Prostate gland (tissue), 2 donors: ENCODE measurements around the gene GNAZ. TPM values are rescaled to one million over a fixed set of nuclear protein-coding genes. Genes with fewer than 3 reads are reported as not detected.

ENCODE experiments used
- DNase-seq: peaks from one replicate; pipeline ENCODE4 v3.0.0-alpha.2; 2019; ENCODE audit warnings: low spot score
- H3K27ac ChIP-seq, 2 donors: fragments of 200-600 bp; sonication (generic); 2 replicates each; pipeline ENCODE4 v1.5.1; 2017 to 2019
- H3K27me3 ChIP-seq: fragments of 200-600 bp; sonication (generic); replicated peaks from 2 replicates; pipeline ENCODE4 v1.5.1; 2019; ENCODE audit not compliant: insufficient read depth
- H3K36me3 ChIP-seq, 2 donors: fragments of 200-600 bp; sonication (generic); 1 replicate in 1 of 2; 2 replicates in 1 of 2; pipeline versions ENCODE4 v1.5.1 to v1.8.1; 2017 to 2019
- H3K4me1 ChIP-seq: fragments of 200-600 bp; sonication (generic); replicated peaks from 2 replicates; pipeline ENCODE4 v1.5.1; 2019
- H3K4me3 ChIP-seq, 2 donors: fragments of 200-600 bp; sonication (generic); 2 replicates each; pipeline ENCODE4 v1.5.1; 2017 to 2019
- H3K9me3 ChIP-seq: fragments of 200-600 bp; sonication (generic); 2 replicates; pipeline ENCODE4 v1.5.1; 2017
- POLR2A ChIP-seq: fragments of 450-650 bp; IDR thresholded peaks from one replicate; pipeline ENCODE4 v1.6.1; 2016; ENCODE audit warnings: antibody characterized with exemption, mild to moderate bottlenecking
- POLR2AphosphoS5 ChIP-seq: sonication (generic); formaldehyde crosslinking; IDR thresholded peaks from one replicate; pipeline ENCODE4 v1.6.1; 2017; ENCODE audit warnings: antibody characterized with exemption
- WGBS: methylation state at CpG from one replicate; pipeline ENCODE4 v1.1.5; 2018; 5-methylcytosine and 5-hydroxymethylcytosine counted together
- intact Hi-C: fragments of 100-400 bp; cut with DNase I; formaldehyde crosslinking; loops from one replicate; pipeline ENCODE4 v1.14.2; 2022
- total RNA-seq, 2 donors: library from RNA; depleted of rRNA; stranded (reverse); fragments of >200 nt; gene quantifications; one replicate each; pipeline ENCODE4 v1.1.0, GENCODE V29; 2016
- TF ChIP-seq, protein P1 (sequence below), 4 experiments: fragments of 200-600 bp in 2 of 4; fragments of 450-650 bp in 2 of 4; sonication (generic) in 2 of 4; IDR thresholded peaks; 1 replicate in 3 of 4; 2 replicates in 1 of 4; pipeline ENCODE4 v1.5.1; 2016 to 2019; ENCODE audit warnings: antibody characterized with exemption in 4 of 4, mild to moderate bottlenecking in 2 of 4, moderate library complexity in 2 of 4

GNAZ gene
- total RNA-seq, 2 donors from 2014 or later, result 5.7 to 22.6 TPM

DNA sequence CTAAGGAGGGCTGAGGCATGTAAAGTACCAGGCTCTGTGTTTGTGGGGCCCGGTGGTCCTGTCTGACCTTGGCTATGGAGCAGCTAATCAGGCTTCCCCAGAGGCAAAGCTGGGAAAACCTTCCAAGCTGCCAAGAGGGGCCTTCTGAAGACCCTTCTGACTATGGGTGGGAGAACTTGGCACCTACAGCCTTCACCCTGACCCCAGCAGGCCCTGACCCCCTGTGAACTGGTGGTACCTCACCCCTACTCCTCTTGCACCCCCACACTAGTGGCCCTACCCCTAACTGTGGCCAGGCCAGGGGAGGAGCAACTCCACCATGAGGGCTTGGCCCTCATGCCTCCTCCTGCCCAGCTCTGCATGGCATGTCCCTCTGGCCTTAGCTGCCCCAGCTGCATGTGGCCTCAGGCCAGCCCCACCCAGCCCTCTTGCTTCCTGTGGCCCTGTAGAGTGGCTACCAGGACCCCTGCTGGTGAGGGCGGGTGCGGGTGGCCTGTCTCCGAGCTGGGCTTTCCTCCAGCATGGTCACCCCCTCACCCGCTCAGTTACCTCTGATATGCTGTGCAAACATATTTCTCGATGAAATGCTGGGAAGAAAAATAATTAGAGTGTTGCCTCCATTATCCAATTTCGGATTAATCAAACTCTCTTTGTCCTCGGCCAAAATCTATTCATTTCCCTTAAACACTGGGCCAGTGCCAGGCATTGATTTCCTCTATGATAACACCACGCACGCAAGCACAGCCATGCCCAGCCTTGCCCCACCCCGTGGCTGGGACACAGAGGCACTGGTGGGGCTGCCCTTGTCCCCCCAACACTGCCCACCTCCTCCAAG is 7.5 kb downstream of the GNAZ start:
- no peak overlapping the region for H3K27ac ChIP-seq
- H3K4me1 ChIP-seq, result no peaks in the 10 kb centered on the region
- DNase-seq, result no peak
- no peaks in the 10 kb centered on the region for H3K36me3 ChIP-seq
- WGBS, result 57% methylated on average over 11 of the region's 11 CpGs
- intact Hi-C loops, result no loop called here
- TF ChIP-seq POLR2A (no peak), POLR2AphosphoS5 (no peak)
- TF ChIP-seq, protein P1, sequence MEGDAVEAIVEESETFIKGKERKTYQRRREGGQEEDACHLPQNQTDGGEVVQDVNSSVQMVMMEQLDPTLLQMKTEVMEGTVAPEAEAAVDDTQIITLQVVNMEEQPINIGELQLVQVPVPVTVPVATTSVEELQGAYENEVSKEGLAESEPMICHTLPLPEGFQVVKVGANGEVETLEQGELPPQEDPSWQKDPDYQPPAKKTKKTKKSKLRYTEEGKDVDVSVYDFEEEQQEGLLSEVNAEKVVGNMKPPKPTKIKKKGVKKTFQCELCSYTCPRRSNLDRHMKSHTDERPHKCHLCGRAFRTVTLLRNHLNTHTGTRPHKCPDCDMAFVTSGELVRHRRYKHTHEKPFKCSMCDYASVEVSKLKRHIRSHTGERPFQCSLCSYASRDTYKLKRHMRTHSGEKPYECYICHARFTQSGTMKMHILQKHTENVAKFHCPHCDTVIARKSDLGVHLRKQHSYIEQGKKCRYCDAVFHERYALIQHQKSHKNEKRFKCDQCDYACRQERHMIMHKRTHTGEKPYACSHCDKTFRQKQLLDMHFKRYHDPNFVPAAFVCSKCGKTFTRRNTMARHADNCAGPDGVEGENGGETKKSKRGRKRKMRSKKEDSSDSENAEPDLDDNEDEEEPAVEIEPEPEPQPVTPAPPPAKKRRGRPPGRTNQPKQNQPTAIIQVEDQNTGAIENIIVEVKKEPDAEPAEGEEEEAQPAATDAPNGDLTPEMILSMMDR (IDR thresholded peaks at IDR 0.05), result no peak
- H3K9me3 ChIP-seq, result no peaks in the 10 kb centered on the region
- H3K27me3 ChIP-seq, result no peaks in the 10 kb centered on the region
- no peak overlapping the region for H3K4me3 ChIP-seq

DNA sequence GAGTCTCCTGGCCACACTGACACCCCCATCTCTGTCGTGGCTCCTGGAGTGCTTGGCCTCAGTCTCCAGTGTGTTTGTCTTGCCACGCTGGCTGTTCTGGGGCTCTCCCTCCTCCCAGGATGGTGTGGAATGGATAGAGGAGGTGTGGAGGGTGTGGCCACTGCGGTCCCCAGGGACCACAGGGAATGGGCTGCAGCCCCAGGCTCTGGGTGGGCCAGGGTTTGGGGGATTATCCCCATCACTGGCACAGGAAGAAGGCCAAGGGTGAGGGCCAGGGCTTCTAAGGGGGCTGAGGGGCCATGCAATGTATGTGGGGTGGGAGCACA is 8.1 kb downstream of the GNAZ start:
- Histone ChIP-seq H3K36me3 (no peaks in the 10 kb centered on the region), H3K4me3 (no peak overlapping the region), H3K4me1 (no peaks in the 10 kb centered on the region), H3K9me3 (no peaks in the 10 kb centered on the region), H3K27me3 (no peaks in the 10 kb centered on the region), H3K27ac (no peak overlapping the region)
- 55% methylated on average over 3 of the region's 3 CpGs for WGBS
- DNase-seq, result no peak
- intact Hi-C loops, result no loop called here
- TF ChIP-seq POLR2AphosphoS5 (no peak), POLR2A (no peak)
- TF ChIP-seq, protein P1 (IDR thresholded peaks at IDR 0.05), result no peak

DNA sequence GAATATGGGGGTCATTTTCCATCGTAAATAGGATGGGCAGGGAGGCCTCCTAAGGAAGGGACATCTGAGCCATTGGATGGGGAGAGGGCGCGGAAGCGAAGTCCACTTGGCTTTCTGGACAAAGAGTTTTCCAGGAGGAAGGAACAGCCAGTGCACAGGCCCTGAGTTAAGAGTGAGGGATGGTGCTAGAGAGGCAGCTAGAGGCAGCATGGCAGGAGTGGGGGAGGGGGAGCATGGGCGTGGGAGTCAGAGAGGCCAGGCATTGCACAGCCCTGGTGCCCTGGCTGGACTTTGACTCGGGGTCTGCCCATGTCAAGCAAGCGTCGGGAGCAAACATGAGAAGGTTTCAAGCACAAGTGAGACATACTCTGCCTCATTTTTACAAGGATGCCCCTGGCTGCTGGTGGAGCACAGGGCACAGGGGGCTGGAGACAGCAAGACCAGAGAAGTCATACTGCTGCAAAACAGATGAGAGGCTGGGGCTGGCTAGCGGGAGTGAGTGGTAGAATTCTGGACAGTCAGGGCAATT is 9.0 kb downstream of the GNAZ start:
- Histone ChIP-seq H3K27me3 (no peaks in the 10 kb centered on the region), H3K9me3 (no peaks in the 10 kb centered on the region), H3K36me3 (no peaks in the 10 kb centered on the region), H3K4me3 (no peak overlapping the region), H3K27ac (no peak overlapping the region), H3K4me1 (no peaks in the 10 kb centered on the region)
- TF ChIP-seq POLR2AphosphoS5 (no peak), POLR2A (no peak)
- TF ChIP-seq, protein P1 (IDR thresholded peaks at IDR 0.05), result no peak
- WGBS, result 91% methylated on average over 9 of the region's 9 CpGs
- intact Hi-C loops, result no loop called here
- DNase-seq, result no peak

DNA sequence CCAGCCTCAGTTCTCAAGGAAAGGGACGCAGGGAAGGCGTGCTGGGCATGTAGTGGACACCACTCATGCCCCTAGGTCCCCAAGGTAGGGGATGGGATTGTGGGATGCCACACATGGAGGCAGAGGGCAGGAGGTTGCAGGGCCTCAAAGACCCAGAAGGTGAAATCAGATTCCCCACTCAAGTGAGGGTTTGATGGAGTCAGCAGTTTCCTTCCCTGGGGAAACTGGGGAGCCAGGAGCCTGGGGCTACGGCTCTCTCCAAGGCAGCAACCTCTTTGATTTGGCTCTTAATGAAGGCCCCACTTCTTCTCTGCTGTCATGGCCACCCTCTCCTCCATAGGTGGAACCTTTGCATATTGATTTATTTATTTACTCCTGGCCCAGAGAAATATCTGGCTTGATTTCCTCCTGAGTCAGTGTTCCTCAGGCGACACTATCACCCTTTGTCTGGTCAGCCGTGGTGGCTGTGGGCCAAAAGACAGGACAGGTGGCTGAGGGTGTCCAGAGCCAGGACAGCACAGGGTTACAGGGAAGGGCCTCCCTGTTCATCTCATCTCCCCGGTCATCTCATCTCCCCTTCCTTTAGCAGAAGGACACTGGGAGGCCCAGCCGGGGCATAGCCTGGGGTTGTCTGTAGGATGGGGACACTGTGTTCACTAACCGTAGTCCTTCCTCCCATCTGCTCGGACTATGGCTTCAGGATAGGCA is 9.6 kb downstream of the GNAZ start:
- TF ChIP-seq, protein P1 (IDR thresholded peaks at IDR 0.05), result no peak
- no peak for TF ChIP-seq POLR2AphosphoS5
- no peak for TF ChIP-seq POLR2A
- Histone ChIP-seq H3K4me3 (no peak overlapping the region), H3K4me1 (no peaks in the 10 kb centered on the region), H3K27me3 (no peaks in the 10 kb centered on the region), H3K9me3 (no peaks in the 10 kb centered on the region), H3K36me3 (no peaks in the 10 kb centered on the region), H3K27ac (no peak overlapping the region)
- DNase-seq, result no peak
- intact Hi-C loops, result no loop called here
- 83% methylated on average over 9 of the region's 9 CpGs for WGBS
